ENCODE measurements around the gene AMOTL1. TPM values are rescaled to one million over a fixed set of nuclear protein-coding genes. Genes with fewer than 3 reads are reported as not detected.

The AMOTL1 gene
- total RNA-seq, 3 donors from 2014 or later (not counting 1 experiment from before 2014, with no cell fraction given), result 7.1 to 8.9 (median 8.7) TPM

GRCh38 chr11:94750319-94751217 is 17.6 kb upstream of the AMOTL1 start:
- Mint-ChIP-seq H3K4me3 (no peak overlapping the region), H3K27me3 (ENCODE audit: low read depth in 2 of 2) (peaks cover 26 to 77% of the 10 kb centered on the region in 2 donors), H3K36me3 (no peaks in the 10 kb centered on the region), H3K4me1 (no peaks in the 10 kb centered on the region), H3K27ac (no peak overlapping the region), H3K9me3 (no peaks in the 10 kb centered on the region)
- no peaks in the 10 kb centered on the region for H3K36me3 ChIP-seq (ENCODE audit: control insufficient read depth, insufficient read depth, low read length)
- no peak overlapping the region for H3K4me3 ChIP-seq (ENCODE audit: low read length)
- no peaks in the 10 kb centered on the region for H3K27me3 ChIP-seq (ENCODE audit: control insufficient read depth, insufficient read depth, low read length)
- DNase-seq (no peak), ATAC-seq (no peak)
- 61% methylated on average over 9 of the region's 10 CpGs for WGBS (ENCODE audit: insufficient coverage)
- no peaks in the 10 kb centered on the region for H3K4me1 ChIP-seq (ENCODE audit: control insufficient read depth, insufficient read depth, low read length)
- intact Hi-C loops (cut with micrococcal nuclease), result no loop called here
- H3K9me3 ChIP-seq (ENCODE audit: control insufficient read depth, insufficient read depth, low read length), result no peaks in the 10 kb centered on the region
- no peak for TF ChIP-seq CTCF (IDR thresholded peaks at IDR 0.05)
- no peak overlapping the region for H3K27ac ChIP-seq (ENCODE audit: low read length)

GRCh38 chr11:94751218-94751609 is 16.9 kb upstream of the AMOTL1 start:
- Mint-ChIP-seq H3K9me3 (no peaks in the 10 kb centered on the region), H3K27me3 (ENCODE audit: low read depth in 2 of 2) (peaks cover 20 to 70% of the 10 kb centered on the region in 2 donors), H3K27ac (no peak overlapping the region), H3K4me3 (no peak overlapping the region), H3K36me3 (no peaks in the 10 kb centered on the region), H3K4me1 (no peaks in the 10 kb centered on the region)
- Histone ChIP-seq H3K9me3 (ENCODE audit: control insufficient read depth, insufficient read depth, low read length) (no peaks in the 10 kb centered on the region), H3K27ac (ENCODE audit: low read length) (no peak overlapping the region), H3K27me3 (ENCODE audit: control insufficient read depth, insufficient read depth, low read length) (no peaks in the 10 kb centered on the region), H3K4me1 (ENCODE audit: control insufficient read depth, insufficient read depth, low read length) (no peaks in the 10 kb centered on the region), H3K4me3 (ENCODE audit: low read length) (no peak overlapping the region), H3K36me3 (ENCODE audit: control insufficient read depth, insufficient read depth, low read length) (no peaks in the 10 kb centered on the region)
- ATAC-seq, result no peak
- WGBS (ENCODE audit: insufficient coverage), result 77% methylated on average over 5 of the region's 5 CpGs
- no peak for DNase-seq
- no peak for TF ChIP-seq CTCF (IDR thresholded peaks at IDR 0.05)
- intact Hi-C loops (cut with micrococcal nuclease), result no loop called here

- no peaks in the 10 kb centered on the region for H3K4me1 Mint-ChIP-seq
- intact Hi-C loops (cut with micrococcal nuclease), result no loop called here
- H3K36me3 ChIP-seq (ENCODE audit: control insufficient read depth, insufficient read depth, low read length), result no peaks in the 10 kb centered on the region
- ATAC-seq, result no peak
- no peak overlapping the region for H3K4me3 Mint-ChIP-seq
- no peaks in the 10 kb centered on the region for H3K36me3 Mint-ChIP-seq
- no peaks in the 10 kb centered on the region for H3K27me3 ChIP-seq (ENCODE audit: control insufficient read depth, insufficient read depth, low read length)
- H3K4me3 ChIP-seq (ENCODE audit: low read length), result no peak overlapping the region
- H3K9me3 ChIP-seq (ENCODE audit: control insufficient read depth, insufficient read depth, low read length), result no peaks in the 10 kb centered on the region
- H3K27ac ChIP-seq (ENCODE audit: low read length), result no peak overlapping the region
- DNase-seq, result no peak
- peaks cover 15 to 65% of the 10 kb centered on the region in 2 donors for H3K27me3 Mint-ChIP-seq (ENCODE audit: low read depth in 2 of 2)
- no peak overlapping the region for H3K27ac Mint-ChIP-seq
- no peaks in the 10 kb centered on the region for H3K4me1 ChIP-seq (ENCODE audit: control insufficient read depth, insufficient read depth, low read length)
- H3K9me3 Mint-ChIP-seq, result no peaks in the 10 kb centered on the region
- WGBS (ENCODE audit: insufficient coverage), result 87% methylated on average over 3 of the region's 5 CpGs
- no peak for TF ChIP-seq CTCF (IDR thresholded peaks at IDR 0.05)
These were observed 16.4 kb upstream of the AMOTL1 start for GRCh38 chr11:94751786-94752185.
